ENCODE measurements around the gene RANBP2. TPM values are rescaled to one million over a fixed set of nuclear protein-coding genes. Genes with fewer than 3 reads are reported as not detected.
"Not testable (repeated sequence)": the region's sequence is repeated elsewhere in the genome, so short reads cannot be mapped to it uniquely, and the experiment has no call there.

Gene RANBP2
- 59.1 TPM for polyA plus RNA-seq (2012; ENCODE audit: insufficient read depth, insufficient read length, low read depth)

- TF ChIP-seq, protein P1, sequence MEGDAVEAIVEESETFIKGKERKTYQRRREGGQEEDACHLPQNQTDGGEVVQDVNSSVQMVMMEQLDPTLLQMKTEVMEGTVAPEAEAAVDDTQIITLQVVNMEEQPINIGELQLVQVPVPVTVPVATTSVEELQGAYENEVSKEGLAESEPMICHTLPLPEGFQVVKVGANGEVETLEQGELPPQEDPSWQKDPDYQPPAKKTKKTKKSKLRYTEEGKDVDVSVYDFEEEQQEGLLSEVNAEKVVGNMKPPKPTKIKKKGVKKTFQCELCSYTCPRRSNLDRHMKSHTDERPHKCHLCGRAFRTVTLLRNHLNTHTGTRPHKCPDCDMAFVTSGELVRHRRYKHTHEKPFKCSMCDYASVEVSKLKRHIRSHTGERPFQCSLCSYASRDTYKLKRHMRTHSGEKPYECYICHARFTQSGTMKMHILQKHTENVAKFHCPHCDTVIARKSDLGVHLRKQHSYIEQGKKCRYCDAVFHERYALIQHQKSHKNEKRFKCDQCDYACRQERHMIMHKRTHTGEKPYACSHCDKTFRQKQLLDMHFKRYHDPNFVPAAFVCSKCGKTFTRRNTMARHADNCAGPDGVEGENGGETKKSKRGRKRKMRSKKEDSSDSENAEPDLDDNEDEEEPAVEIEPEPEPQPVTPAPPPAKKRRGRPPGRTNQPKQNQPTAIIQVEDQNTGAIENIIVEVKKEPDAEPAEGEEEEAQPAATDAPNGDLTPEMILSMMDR (IDR thresholded peaks at IDR 0.05; ENCODE audit: low read depth, low read length) = no peak
- Histone ChIP-seq H3K4me1 (no peaks in the 10 kb centered on the region), H3K9me3 (no peaks in the 10 kb centered on the region), H3K27me3 (no peaks in the 10 kb centered on the region), H3K36me3 (no peaks in the 10 kb centered on the region), H3K4me3 (ENCODE audit: low read depth, low read length) (peak within 1 kb of the TSS; percentile 61)
- DNase-seq = peak; percentile 90
Measured at GRCh38 chr2:108719149-108720044, at the start of gene RANBP2. RANBP2 (plus strand) TSS chr2:108719482; CDS start chr2:108719607, 125 bp downstream.

DNA sequence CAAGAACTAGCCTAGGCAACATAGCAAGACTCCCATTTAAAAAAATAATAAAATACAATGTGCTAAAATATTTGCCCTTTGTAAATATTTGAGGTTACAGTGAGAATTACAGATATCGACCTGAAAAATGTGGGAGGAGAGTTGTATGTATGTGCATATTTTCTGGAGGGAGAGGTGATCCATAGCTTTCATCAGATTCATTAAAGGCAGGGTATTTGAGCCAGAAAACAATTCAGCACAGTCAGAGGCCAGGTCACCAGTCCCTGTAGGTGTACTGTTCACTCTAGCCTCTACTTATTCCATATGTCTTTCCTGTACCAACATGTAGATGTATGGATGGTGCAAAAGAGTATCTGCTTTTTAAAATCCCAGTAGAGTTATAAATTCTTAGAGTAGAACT lies 49.0 kb upstream of the RANBP2 start:
- not testable (repeated sequence) for DNase-seq; H3K27me3 ChIP-seq; H3K36me3 ChIP-seq; H3K9me3 ChIP-seq; H3K4me3 ChIP-seq (ENCODE audit: low read depth, low read length); H3K4me1 ChIP-seq

- DNase-seq; H3K4me3 ChIP-seq (ENCODE audit: low read depth, low read length); H3K27me3 ChIP-seq; H3K4me1 ChIP-seq; H3K36me3 ChIP-seq; H3K9me3 ChIP-seq: not testable (repeated sequence)
Measured at GRCh38 chr2:108672200-108672805, 47.0 kb upstream of the RANBP2 start.

- DNase-seq; H3K4me1 ChIP-seq; H3K4me3 ChIP-seq (ENCODE audit: low read depth, low read length); H3K27me3 ChIP-seq; H3K36me3 ChIP-seq; H3K9me3 ChIP-seq: not testable (repeated sequence)
Measured at GRCh38 chr2:108676522-108676921, 42.8 kb upstream of the RANBP2 start.

DNA sequence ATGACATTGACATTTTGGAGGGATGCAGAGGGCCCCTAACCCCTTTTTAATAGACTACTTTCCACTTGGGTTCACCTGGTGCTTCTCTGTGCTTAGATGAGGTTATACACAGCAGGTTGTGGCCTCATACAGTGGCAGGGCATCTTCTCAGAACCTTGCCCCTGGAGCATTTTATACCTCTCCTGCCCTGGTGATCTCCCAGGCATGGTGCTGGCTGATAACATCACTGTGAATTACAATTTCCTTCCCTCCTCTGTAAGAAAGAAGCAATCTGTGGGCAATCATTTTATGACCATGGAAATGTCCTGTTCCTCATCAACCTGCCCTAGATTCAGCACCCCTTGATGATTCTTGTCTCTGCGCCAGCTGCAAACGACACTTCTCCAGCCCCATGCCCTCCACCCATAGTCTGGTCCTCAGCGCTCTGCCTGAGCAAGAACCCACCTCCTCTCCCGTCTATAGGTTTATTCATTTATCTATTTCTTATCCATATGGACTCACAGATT lies 42.0 kb upstream of the RANBP2 start:
- not testable (repeated sequence) for H3K36me3 ChIP-seq; H3K4me1 ChIP-seq; H3K9me3 ChIP-seq; H3K4me3 ChIP-seq (ENCODE audit: low read depth, low read length); DNase-seq; H3K27me3 ChIP-seq

GRCh38 chr2:108678198-108678651 lies 41.1 kb upstream of the RANBP2 start:
- not testable (repeated sequence) for H3K4me3 ChIP-seq (ENCODE audit: low read depth, low read length); DNase-seq; H3K27me3 ChIP-seq; H3K36me3 ChIP-seq; H3K4me1 ChIP-seq; H3K9me3 ChIP-seq

DNA sequence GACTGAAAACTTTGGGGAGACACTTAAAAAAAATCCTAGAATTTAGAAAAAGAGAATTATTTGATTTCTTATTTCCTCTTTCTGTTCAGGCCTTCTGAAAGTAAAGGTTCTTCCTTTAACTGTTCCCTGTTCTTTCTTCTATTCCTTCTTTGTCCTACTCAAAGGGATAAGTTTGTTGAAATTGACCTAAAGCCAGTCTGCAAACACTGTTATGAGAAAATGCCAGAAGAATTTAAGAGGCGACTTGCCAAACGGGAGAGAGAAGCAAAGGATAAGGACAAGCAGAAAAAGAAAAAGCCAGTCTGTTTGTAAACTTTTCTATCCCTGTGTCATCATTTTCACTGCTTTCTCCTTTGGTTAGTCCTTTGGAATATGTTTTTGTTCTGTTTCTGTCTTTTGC lies 38.5 kb upstream of the RANBP2 start:
- H3K36me3 ChIP-seq; H3K27me3 ChIP-seq; H3K9me3 ChIP-seq; DNase-seq; H3K4me3 ChIP-seq (ENCODE audit: low read depth, low read length); H3K4me1 ChIP-seq: not testable (repeated sequence)

DNA sequence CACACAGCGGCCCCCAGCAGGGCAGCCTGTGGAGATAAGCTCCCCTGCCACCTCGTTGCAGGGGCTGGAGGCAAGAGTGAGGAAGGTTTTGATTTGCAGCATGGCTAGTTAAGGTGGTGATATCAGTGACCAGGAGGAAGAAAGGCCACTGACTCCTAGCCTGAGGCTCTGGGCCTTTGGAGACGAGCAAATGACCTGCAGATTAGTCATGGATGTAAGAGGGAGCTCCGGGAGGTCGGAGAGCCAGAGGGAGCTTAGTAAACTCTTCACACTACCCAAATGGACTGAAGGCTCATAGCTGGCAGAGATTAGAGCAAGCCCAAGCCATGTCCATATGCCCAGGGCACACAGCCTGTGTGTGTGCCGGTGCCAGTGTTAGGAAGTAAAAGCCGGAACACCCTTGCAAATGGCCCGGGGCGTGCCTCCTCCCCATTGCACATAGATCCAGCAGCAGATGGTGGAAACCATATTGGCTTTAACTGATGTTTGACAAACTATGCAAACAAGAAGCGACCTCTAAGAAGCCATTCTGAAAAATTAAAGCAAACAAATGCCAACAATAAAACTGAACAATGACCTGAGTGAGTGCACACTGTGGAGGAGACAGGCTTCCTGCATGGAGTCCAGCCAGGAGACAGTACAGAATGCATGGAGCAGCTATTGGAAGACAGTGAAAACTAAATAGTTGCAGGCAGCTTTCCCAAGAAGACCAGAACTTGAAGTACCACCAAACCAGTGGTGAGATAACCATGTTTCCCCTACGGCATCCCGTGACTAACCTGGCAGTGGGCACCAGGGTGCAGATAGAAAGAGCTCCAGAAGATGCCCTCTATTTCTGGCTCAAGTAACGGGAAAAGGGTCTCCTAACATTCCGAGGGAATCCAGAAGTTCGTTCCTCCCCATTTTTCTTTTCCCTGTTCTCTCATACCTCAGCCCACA lies 30.2 kb upstream of the RANBP2 start:
- not testable (repeated sequence) for H3K27me3 ChIP-seq, H3K9me3 ChIP-seq

DNA sequence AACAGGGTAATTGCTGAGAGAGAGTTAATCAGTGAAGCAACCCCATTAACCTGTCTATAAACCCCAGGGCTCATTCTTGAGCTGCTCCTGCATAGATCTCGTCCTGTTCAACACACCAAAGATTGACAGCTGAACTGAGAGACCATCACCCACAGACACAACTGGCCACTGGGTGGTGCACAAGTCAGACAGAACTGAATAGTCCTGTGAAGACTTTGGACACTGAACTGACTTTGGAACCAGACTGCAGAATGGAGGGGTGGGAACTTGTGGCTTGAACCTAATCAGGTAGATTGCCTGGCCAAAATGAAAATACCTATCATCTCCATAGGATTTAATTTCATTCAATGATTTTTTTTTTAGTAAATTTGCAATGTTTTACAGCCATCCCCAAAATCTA lies 29.3 kb upstream of the RANBP2 start:
- not testable (repeated sequence) for H3K27me3 ChIP-seq

More for the DNA sequence above, 30.2 kb upstream of the RANBP2 start:
- H3K4me3 ChIP-seq (ENCODE audit: low read depth, low read length); DNase-seq; H3K36me3 ChIP-seq; H3K4me1 ChIP-seq: not testable (repeated sequence)

GRCh38 chr2:108691447-108691846 lies 27.8 kb upstream of the RANBP2 start:
- no peaks in the 10 kb centered on the region for H3K4me1 ChIP-seq
- no peak for DNase-seq
- no peak overlapping the region for H3K4me3 ChIP-seq (ENCODE audit: low read depth, low read length)
- no peaks in the 10 kb centered on the region for H3K27me3 ChIP-seq
- H3K9me3 ChIP-seq = no peaks in the 10 kb centered on the region
- TF ChIP-seq, protein P1 (IDR thresholded peaks at IDR 0.05; ENCODE audit: low read depth, low read length) = no peak
- H3K36me3 ChIP-seq = no peaks in the 10 kb centered on the region

More for the DNA sequence above, 29.3 kb upstream of the RANBP2 start:
- not testable (repeated sequence) for H3K4me3 ChIP-seq (ENCODE audit: low read depth, low read length); H3K4me1 ChIP-seq; H3K36me3 ChIP-seq; H3K9me3 ChIP-seq; DNase-seq

Data from BE2C (cell line).